ENCODE results near the gene WSCD2. TPM values are rescaled to one million over a fixed set of nuclear protein-coding genes. Genes with fewer than 3 reads are reported as not detected.

WSCD2 gene
- total and polyA plus RNA-seq, 2 donors (not counting 1 experiment from before 2014, with no cell fraction given): 1.1 to 5.9 TPM

- Mint-ChIP-seq H3K4me1 (no peaks in the 10 kb centered on the region), H3K4me3 (no peak overlapping the region), H3K27me3 (peaks cover 19% of the 10 kb centered on the region), H3K27ac (no peak overlapping the region), H3K9me3 (ENCODE audit: insufficient read depth) (peaks cover 11% of the 10 kb centered on the region)
- H3K9ac ChIP-seq (ENCODE audit: low read length): no peak overlapping the region
- H3K27me3 ChIP-seq (replicated peaks in 1 of 4; ENCODE audit: control extremely low read depth in 1 of 4, control insufficient read depth in 3 of 4, insufficient read depth in 4 of 4, low read length in 3 of 4): peaks cover 0 to 7% (median 0%) of the 10 kb centered on the region in 4 experiments
- no peak for DNase-seq
- H3K27ac ChIP-seq (ENCODE audit: low read length in 2 of 2): no peak overlapping the region
- H3K79me2 ChIP-seq (ENCODE audit: control insufficient read depth, insufficient read depth, low read length): no peaks in the 10 kb centered on the region
- no peaks in the 10 kb centered on the region for H3K4me1 ChIP-seq (ENCODE audit: control insufficient read depth in 2 of 2, insufficient read depth in 2 of 2, low read length in 2 of 2)
- H2AFZ ChIP-seq (ENCODE audit: insufficient read depth, low read depth, low read length, poor library complexity, severe bottlenecking): no peak overlapping the region
- H3K36me3 ChIP-seq (replicated peaks in 1 of 2; ENCODE audit: control extremely low read depth in 1 of 2, control insufficient read depth in 1 of 2, extremely low read depth in 1 of 2, insufficient read depth in 2 of 2, low read length in 1 of 2): no peaks in the 10 kb centered on the region
- intact Hi-C loops (cut with micrococcal nuclease): no loop called here
- H3K4me2 ChIP-seq (replicated peaks; ENCODE audit: low read depth, low read length, poor library complexity, severe bottlenecking): no peak overlapping the region
- TF ChIP-seq, protein P1, sequence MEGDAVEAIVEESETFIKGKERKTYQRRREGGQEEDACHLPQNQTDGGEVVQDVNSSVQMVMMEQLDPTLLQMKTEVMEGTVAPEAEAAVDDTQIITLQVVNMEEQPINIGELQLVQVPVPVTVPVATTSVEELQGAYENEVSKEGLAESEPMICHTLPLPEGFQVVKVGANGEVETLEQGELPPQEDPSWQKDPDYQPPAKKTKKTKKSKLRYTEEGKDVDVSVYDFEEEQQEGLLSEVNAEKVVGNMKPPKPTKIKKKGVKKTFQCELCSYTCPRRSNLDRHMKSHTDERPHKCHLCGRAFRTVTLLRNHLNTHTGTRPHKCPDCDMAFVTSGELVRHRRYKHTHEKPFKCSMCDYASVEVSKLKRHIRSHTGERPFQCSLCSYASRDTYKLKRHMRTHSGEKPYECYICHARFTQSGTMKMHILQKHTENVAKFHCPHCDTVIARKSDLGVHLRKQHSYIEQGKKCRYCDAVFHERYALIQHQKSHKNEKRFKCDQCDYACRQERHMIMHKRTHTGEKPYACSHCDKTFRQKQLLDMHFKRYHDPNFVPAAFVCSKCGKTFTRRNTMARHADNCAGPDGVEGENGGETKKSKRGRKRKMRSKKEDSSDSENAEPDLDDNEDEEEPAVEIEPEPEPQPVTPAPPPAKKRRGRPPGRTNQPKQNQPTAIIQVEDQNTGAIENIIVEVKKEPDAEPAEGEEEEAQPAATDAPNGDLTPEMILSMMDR (IDR thresholded peaks at IDR 0.05): no peak
- TF ChIP-seq EZH2 (IDR thresholded peaks at IDR 0.05; ENCODE audit: borderline replicate concordance, insufficient read depth, low read depth, low read length, poor library complexity, severe bottlenecking): no peak
- no peak overlapping the region for H3K4me3 ChIP-seq (ENCODE audit: control extremely low read depth in 1 of 5, extremely low read depth in 1 of 5, insufficient read depth in 1 of 5, low read depth in 2 of 5, low read length in 4 of 5)
- ChIA-PET POLR2A (no interaction called here), CTCF (no interaction called here)
- ATAC-seq (ENCODE audit: low read depth): no peak
- H3K9me3 ChIP-seq (ENCODE audit: control extremely low read depth in 1 of 3, control insufficient read depth in 2 of 3, insufficient read depth in 1 of 3, low read length in 2 of 3): peaks cover 0 to 3% (median 0%) of the 10 kb centered on the region in 3 donors
- WGBS (ENCODE audit: insufficient coverage): no CpG with 5 or more reads among the region's 1 CpG
- no peaks in the 10 kb centered on the region for H4K20me1 ChIP-seq (ENCODE audit: control insufficient read depth, insufficient read depth, low read length, poor library complexity, severe bottlenecking)
These were observed 136.4 kb downstream of the WSCD2 start for GRCh38 chr12:108265505-108265904.

- H3K27ac ChIP-seq (ENCODE audit: low read length in 2 of 2): no peak overlapping the region
- H3K4me2 ChIP-seq (replicated peaks; ENCODE audit: low read depth, low read length, poor library complexity, severe bottlenecking): no peak overlapping the region
- H3K9me3 ChIP-seq (ENCODE audit: control extremely low read depth in 1 of 3, control insufficient read depth in 2 of 3, insufficient read depth in 1 of 3, low read length in 2 of 3): no peaks in the 10 kb centered on the region
- H4K20me1 ChIP-seq (ENCODE audit: control insufficient read depth, insufficient read depth, low read length, poor library complexity, severe bottlenecking): no peaks in the 10 kb centered on the region
- H3K27me3 ChIP-seq (replicated peaks in 1 of 4; ENCODE audit: control extremely low read depth in 1 of 4, control insufficient read depth in 3 of 4, insufficient read depth in 4 of 4, low read length in 3 of 4): peaks cover 0 to 7% (median 0%) of the 10 kb centered on the region in 4 experiments
- ChIA-PET POLR2A (no interaction called here), CTCF (no interaction called here)
- WGBS (ENCODE audit: insufficient coverage): 86% methylated on average over 1 of the region's 1 CpG
- H3K79me2 ChIP-seq (ENCODE audit: control insufficient read depth, insufficient read depth, low read length): no peaks in the 10 kb centered on the region
- H3K36me3 ChIP-seq (replicated peaks in 1 of 2; ENCODE audit: control extremely low read depth in 1 of 2, control insufficient read depth in 1 of 2, extremely low read depth in 1 of 2, insufficient read depth in 2 of 2, low read length in 1 of 2): no peaks in the 10 kb centered on the region
- ATAC-seq (ENCODE audit: low read depth) (no peak), DNase-seq (no peak)
- H3K9ac ChIP-seq (ENCODE audit: low read length): no peak overlapping the region
- H3K9me3 Mint-ChIP-seq (ENCODE audit: insufficient read depth): peaks cover 9% of the 10 kb centered on the region
- no peak overlapping the region for H3K4me3 ChIP-seq (ENCODE audit: control extremely low read depth in 1 of 5, extremely low read depth in 1 of 5, insufficient read depth in 1 of 5, low read depth in 2 of 5, low read length in 4 of 5)
- peaks cover 19% of the 10 kb centered on the region for H3K27me3 Mint-ChIP-seq
- no peak overlapping the region for H2AFZ ChIP-seq (ENCODE audit: insufficient read depth, low read depth, low read length, poor library complexity, severe bottlenecking)
- no peak overlapping the region for H3K27ac Mint-ChIP-seq
- no peaks in the 10 kb centered on the region for H3K4me1 Mint-ChIP-seq
- no peaks in the 10 kb centered on the region for H3K4me1 ChIP-seq (ENCODE audit: control insufficient read depth in 2 of 2, insufficient read depth in 2 of 2, low read length in 2 of 2)
- intact Hi-C loops (cut with micrococcal nuclease): no loop called here
- no peak for TF ChIP-seq EZH2 (IDR thresholded peaks at IDR 0.05; ENCODE audit: borderline replicate concordance, insufficient read depth, low read depth, low read length, poor library complexity, severe bottlenecking)
- TF ChIP-seq, protein P1 (IDR thresholded peaks at IDR 0.05): no peak
- no peak overlapping the region for H3K4me3 Mint-ChIP-seq
These were observed 137.0 kb downstream of the WSCD2 start for GRCh38 chr12:108266131-108266530.
